ENCODE measurements around the gene TMEM220.

TMEM220 gene

GRCh38 chr17:10757067-10757466 is 27.2 kb upstream of the TMEM220 start:
- Histone ChIP-seq H3K4me3 (ENCODE audit: low read depth, low read length) (no peak overlapping the region), H3K9ac (no peak overlapping the region), H3K4me2 (ENCODE audit: low read length) (no peak overlapping the region), H3K27ac (no peak overlapping the region), H3K9me3 (ENCODE audit: control insufficient read depth, low read length) (no peaks in the 10 kb centered on the region), H3K27me3 (ENCODE audit: control insufficient read depth, insufficient read depth, low read length) (no peaks in the 10 kb centered on the region), H3K36me3 (ENCODE audit: control insufficient read depth, insufficient read depth, low read length) (no peaks in the 10 kb centered on the region), H3K79me2 (no peaks in the 10 kb centered on the region), H2AFZ (no peak overlapping the region), H3K4me1 (no peaks in the 10 kb centered on the region)
- no peak for TF ChIP-seq CTCF (IDR thresholded peaks at IDR 0.05)

GRCh38 chr17:10756619-10757018 is 26.8 kb upstream of the TMEM220 start:
- no peaks in the 10 kb centered on the region for H3K79me2 ChIP-seq
- no peak for TF ChIP-seq CTCF (IDR thresholded peaks at IDR 0.05)
- no peak overlapping the region for H3K4me3 ChIP-seq (ENCODE audit: low read depth, low read length)
- no peak overlapping the region for H3K4me2 ChIP-seq (ENCODE audit: low read length)
- no peak overlapping the region for H3K9ac ChIP-seq
- H3K27me3 ChIP-seq (ENCODE audit: control insufficient read depth, insufficient read depth, low read length), result no peaks in the 10 kb centered on the region
- no peak overlapping the region for H2AFZ ChIP-seq
- no peaks in the 10 kb centered on the region for H3K9me3 ChIP-seq (ENCODE audit: control insufficient read depth, low read length)
- H3K4me1 ChIP-seq, result no peaks in the 10 kb centered on the region
- H3K27ac ChIP-seq, result no peak overlapping the region
- H3K36me3 ChIP-seq (ENCODE audit: control insufficient read depth, insufficient read depth, low read length), result no peaks in the 10 kb centered on the region

GRCh38 chr17:10756185-10756584 is 26.4 kb upstream of the TMEM220 start:
- no peaks in the 10 kb centered on the region for H3K79me2 ChIP-seq
- H2AFZ ChIP-seq, result no peak overlapping the region
- no peak overlapping the region for H3K4me2 ChIP-seq (ENCODE audit: low read length)
- H3K4me1 ChIP-seq, result no peaks in the 10 kb centered on the region
- H3K27me3 ChIP-seq (ENCODE audit: control insufficient read depth, insufficient read depth, low read length), result no peaks in the 10 kb centered on the region
- no peaks in the 10 kb centered on the region for H3K9me3 ChIP-seq (ENCODE audit: control insufficient read depth, low read length)
- H3K27ac ChIP-seq, result no peak overlapping the region
- no peaks in the 10 kb centered on the region for H3K36me3 ChIP-seq (ENCODE audit: control insufficient read depth, insufficient read depth, low read length)
- TF ChIP-seq CTCF (IDR thresholded peaks at IDR 0.05), result no peak
- no peak overlapping the region for H3K9ac ChIP-seq
- no peak overlapping the region for H3K4me3 ChIP-seq (ENCODE audit: low read depth, low read length)

GRCh38 chr17:10755592-10756127 is 25.8 kb upstream of the TMEM220 start:
- Histone ChIP-seq H3K4me1 (no peaks in the 10 kb centered on the region), H3K27ac (no peak overlapping the region), H2AFZ (peak overlapping the region; percentile 84), H3K4me3 (ENCODE audit: low read depth, low read length) (no peak overlapping the region), H3K4me2 (ENCODE audit: low read length) (no peak overlapping the region), H3K36me3 (ENCODE audit: control insufficient read depth, insufficient read depth, low read length) (no peaks in the 10 kb centered on the region), H3K79me2 (no peaks in the 10 kb centered on the region), H3K9ac (no peak overlapping the region), H3K27me3 (ENCODE audit: control insufficient read depth, insufficient read depth, low read length) (no peaks in the 10 kb centered on the region), H3K9me3 (ENCODE audit: control insufficient read depth, low read length) (no peaks in the 10 kb centered on the region)
- TF ChIP-seq CTCF (IDR thresholded peaks at IDR 0.05), result no peak

GRCh38 chr17:10754861-10755591 is 25.2 kb upstream of the TMEM220 start:
- H3K4me3 ChIP-seq (ENCODE audit: low read depth, low read length), result no peak overlapping the region
- H3K4me1 ChIP-seq, result no peaks in the 10 kb centered on the region
- peak overlapping the region; percentile 84 for H2AFZ ChIP-seq
- no peak overlapping the region for H3K27ac ChIP-seq
- no peak overlapping the region for H3K9ac ChIP-seq
- H3K27me3 ChIP-seq (ENCODE audit: control insufficient read depth, insufficient read depth, low read length), result no peaks in the 10 kb centered on the region
- TF ChIP-seq CTCF (IDR thresholded peaks at IDR 0.05), result no peak
- no peaks in the 10 kb centered on the region for H3K79me2 ChIP-seq
- no peak overlapping the region for H3K4me2 ChIP-seq (ENCODE audit: low read length)
- no peaks in the 10 kb centered on the region for H3K9me3 ChIP-seq (ENCODE audit: control insufficient read depth, low read length)
- no peaks in the 10 kb centered on the region for H3K36me3 ChIP-seq (ENCODE audit: control insufficient read depth, insufficient read depth, low read length)
